GM19455 (cell line): Measurements from ENCODE around the gene MOB3A.
"Not testable (repeated sequence)": the region's sequence is repeated elsewhere in the genome, so short reads cannot be mapped to it uniquely, and the experiment has no call there.

Experiments
- ATAC-seq: cut with Tn5 transposase; IDR thresholded peaks from one replicate; pipeline ENCODE4 v1.9.1; 2021; ENCODE audit not compliant: unreplicated experiment

MOB3A gene

DNA sequence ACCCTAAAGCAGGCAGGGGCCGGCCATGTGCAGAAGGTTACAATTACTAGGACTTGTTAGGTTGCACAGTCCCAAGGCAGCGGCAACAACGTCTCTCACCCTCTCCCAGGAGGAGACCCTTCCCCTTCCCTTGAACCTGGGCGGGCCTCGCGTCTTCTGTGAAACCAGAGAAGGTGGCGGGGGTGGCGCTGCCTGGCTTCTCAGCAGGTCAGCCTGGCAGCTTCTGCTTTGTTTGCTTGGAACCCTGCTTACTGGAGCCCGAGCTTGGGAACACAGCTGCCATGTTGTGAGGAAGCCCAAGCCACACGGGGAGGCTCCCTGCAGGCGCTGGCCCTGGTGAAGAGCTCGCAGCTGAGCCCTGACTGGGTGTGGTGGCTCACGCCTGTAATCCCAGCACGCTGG is 60.5 kb downstream of the MOB3A start:
- no peak for ATAC-seq

DNA sequence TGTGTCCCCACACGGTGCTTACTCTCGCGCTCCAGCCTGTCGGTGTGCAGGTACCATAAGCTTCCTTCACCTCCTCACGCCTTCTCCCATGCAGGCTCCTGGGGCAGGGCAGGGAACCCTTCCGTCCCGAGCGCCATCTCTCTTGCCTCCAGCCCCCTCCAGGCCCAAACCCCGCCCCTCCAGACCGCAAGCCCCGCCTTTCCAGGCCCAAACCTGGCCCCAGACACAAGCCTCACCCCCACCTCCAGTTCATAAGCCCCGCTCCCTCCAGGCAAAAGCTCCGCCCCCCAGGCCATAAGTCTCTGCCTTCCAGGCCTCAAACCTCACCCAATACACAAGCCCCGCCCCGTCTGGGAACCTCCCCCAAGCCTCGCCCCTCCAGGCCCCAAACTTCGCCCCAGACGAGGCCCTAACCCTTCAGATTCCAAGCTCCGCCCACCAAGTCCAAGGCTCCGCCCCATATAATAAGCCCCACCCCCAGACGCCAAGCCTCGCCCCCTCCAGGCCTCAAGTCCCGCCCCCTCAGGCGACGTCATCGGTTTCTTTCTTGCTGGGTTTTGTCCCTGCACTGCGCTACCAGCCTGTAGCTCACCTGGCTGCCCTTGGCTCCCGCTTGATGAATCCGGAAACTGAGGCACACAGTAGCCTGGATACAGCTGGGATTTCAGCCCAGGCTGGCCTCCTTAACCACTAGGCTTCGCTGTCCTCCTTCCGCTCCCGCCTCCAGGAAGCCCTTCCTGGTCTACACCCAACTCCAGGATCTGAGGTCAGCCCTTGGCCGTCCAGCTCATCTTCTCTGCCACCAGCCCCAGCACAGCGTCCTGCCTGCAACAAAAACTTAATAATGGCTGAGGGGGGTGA is 61.2 kb downstream of the MOB3A start:
- no peak for ATAC-seq

GRCh38 chr19:2034253-2034652 is 61.9 kb downstream of the MOB3A start:
- not testable (repeated sequence) for ATAC-seq

GRCh38 chr19:2033825-2034159 is 62.3 kb downstream of the MOB3A start:
- ATAC-seq = no peak

GRCh38 chr19:2033115-2033824 is 62.9 kb downstream of the MOB3A start:
- ATAC-seq = no peak

GRCh38 chr19:2032296-2032941 is 63.7 kb downstream of the MOB3A start:
- no peak for ATAC-seq

DNA sequence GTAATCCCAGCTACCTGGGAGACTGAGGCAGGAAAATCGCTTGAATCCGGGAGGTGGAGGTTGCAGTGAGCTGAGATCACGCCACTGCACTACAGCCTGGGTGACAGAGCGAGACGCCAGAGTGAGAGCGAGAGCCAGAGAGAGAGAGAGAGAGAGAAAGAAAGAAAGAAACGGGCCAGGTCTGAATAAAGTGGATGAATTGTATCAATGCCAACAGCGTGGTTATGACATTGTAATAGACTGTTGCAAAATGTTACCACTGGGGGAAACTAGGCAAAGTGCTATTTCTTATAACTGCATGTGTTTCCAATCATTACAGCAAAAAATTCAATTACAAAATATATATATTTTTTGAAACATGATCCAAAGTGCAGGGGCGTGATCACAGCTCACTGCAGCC is 68.8 kb downstream of the MOB3A start:
- no peak for ATAC-seq

GRCh38 chr19:2026770-2027169 is 69.4 kb downstream of the MOB3A start:
- no peak for ATAC-seq

DNA sequence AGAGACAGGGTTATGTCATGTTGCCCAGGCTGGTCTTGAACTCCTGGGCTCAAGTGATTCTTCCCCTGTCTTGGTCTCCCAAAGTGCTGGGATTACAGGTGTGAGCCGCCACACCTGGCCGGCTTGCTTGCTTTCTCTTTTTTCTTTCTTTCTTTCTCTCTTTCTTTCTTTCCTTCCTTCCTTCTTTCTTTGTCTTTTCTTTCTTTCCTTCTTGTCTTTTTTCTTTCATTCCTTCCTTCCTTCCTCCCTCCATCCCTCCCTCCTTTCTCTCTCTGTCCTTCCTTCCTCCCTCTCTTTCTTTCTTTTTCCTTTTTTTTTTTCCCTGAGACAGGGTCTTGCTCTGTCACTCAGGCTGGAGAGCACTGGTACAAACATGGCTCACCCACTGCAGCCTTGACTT is 73.8 kb downstream of the MOB3A start:
- no peak for ATAC-seq

- no peak for ATAC-seq
These were observed 74.5 kb downstream of the MOB3A start for GRCh38 chr19:2021453-2022140.
